COLO829 (cell line): ENCODE measurements around the gene ASB2.

Source experiments
- DNase-seq: peaks from one replicate; pipeline ENCODE4 v3.0.0; 2012; ENCODE audit warnings: low spot score

ASB2 gene

GRCh38 chr14:93926873-93927799 is 49.2 kb downstream of the ASB2 start, which contains the start of gene FAM181A:
TSS of gene FAM181A (plus strand) at chr14:93927344. CDS start at chr14:93928286, 942 bp downstream.
- no peak for DNase-seq

GRCh38 chr14:93926245-93926872 is 50.0 kb downstream of the ASB2 start:
- DNase-seq, result no peak

GRCh38 chr14:93925374-93925895 is 50.9 kb downstream of the ASB2 start:
- no peak for DNase-seq

GRCh38 chr14:93924592-93925355 is 51.6 kb downstream of the ASB2 start:
- DNase-seq, result no peak

GRCh38 chr14:93923626-93924025 is 52.7 kb downstream of the ASB2 start:
- DNase-seq, result no peak

GRCh38 chr14:93921001-93921806 is 55.2 kb downstream of the ASB2 start:
- DNase-seq, result no peak

- DNase-seq, result no peak
Observed at GRCh38 chr14:93917141-93917540, 59.2 kb downstream of the ASB2 start.

- no peak for DNase-seq
Observed at GRCh38 chr14:93916498-93916897, 59.9 kb downstream of the ASB2 start.

GRCh38 chr14:93915800-93916199 is 60.6 kb downstream of the ASB2 start:
- DNase-seq, result no peak

- no peak for DNase-seq
Observed at GRCh38 chr14:93915070-93915705, 61.2 kb downstream of the ASB2 start.

GRCh38 chr14:93914278-93914677 is 62.1 kb downstream of the ASB2 start:
- DNase-seq, result no peak

GRCh38 chr14:93912782-93913181 is 63.6 kb downstream of the ASB2 start:
- no peak for DNase-seq

- no peak for DNase-seq
Observed at GRCh38 chr14:93911975-93912615, 64.3 kb downstream of the ASB2 start.

GRCh38 chr14:93909429-93910128 is 66.8 kb downstream of the ASB2 start:
- DNase-seq, result no peak

- DNase-seq, result peak; percentile 97
Observed at GRCh38 chr14:93906341-93907329, 69.7 kb downstream of the ASB2 start.

GRCh38 chr14:93905623-93906022 is 70.7 kb downstream of the ASB2 start:
- DNase-seq, result peak; percentile 98

GRCh38 chr14:93903342-93904184 is 72.8 kb downstream of the ASB2 start:
- DNase-seq, result no peak
